Epithelial cell of proximal tubule (primary cell): ENCODE measurements around the gene LZTFL1. TPM values are rescaled to one million over a fixed set of nuclear protein-coding genes. Genes with fewer than 3 reads are reported as not detected.

ENCODE experiments used
- DNase-seq: peaks from one replicate; pipeline ENCODE4 v3.0.0-alpha.2; 2011; ENCODE audit warnings: low read depth
- H3K4me3 ChIP-seq: 2 replicates; pipeline ENCODE4 v1.5.1; 2011; ENCODE audit warnings: low read depth, mild to moderate bottlenecking, low read length
- total RNA-seq: library from RNA; depleted of rRNA; stranded (reverse); fragments of >200 nt; gene quantifications from 2 replicates; pipeline ENCODE4 v1.2.3, GENCODE V29; 2015
- TF ChIP-seq, protein P1 (sequence below): conservative IDR thresholded peaks from 2 replicates; pipeline ENCODE4 v1.5.1; 2012; ENCODE audit warnings: low read depth, mild to moderate bottlenecking, low read length

LZTFL1 gene
- total RNA-seq, 1 donor from 2014 or later = 8.6 TPM

GRCh38 chr3:45800611-45801010, 41.3 kb downstream of the LZTFL1 start:
- no peak overlapping the region for H3K4me3 ChIP-seq
- DNase-seq = no peak
- TF ChIP-seq, protein P1, sequence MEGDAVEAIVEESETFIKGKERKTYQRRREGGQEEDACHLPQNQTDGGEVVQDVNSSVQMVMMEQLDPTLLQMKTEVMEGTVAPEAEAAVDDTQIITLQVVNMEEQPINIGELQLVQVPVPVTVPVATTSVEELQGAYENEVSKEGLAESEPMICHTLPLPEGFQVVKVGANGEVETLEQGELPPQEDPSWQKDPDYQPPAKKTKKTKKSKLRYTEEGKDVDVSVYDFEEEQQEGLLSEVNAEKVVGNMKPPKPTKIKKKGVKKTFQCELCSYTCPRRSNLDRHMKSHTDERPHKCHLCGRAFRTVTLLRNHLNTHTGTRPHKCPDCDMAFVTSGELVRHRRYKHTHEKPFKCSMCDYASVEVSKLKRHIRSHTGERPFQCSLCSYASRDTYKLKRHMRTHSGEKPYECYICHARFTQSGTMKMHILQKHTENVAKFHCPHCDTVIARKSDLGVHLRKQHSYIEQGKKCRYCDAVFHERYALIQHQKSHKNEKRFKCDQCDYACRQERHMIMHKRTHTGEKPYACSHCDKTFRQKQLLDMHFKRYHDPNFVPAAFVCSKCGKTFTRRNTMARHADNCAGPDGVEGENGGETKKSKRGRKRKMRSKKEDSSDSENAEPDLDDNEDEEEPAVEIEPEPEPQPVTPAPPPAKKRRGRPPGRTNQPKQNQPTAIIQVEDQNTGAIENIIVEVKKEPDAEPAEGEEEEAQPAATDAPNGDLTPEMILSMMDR = no peak

DNA sequence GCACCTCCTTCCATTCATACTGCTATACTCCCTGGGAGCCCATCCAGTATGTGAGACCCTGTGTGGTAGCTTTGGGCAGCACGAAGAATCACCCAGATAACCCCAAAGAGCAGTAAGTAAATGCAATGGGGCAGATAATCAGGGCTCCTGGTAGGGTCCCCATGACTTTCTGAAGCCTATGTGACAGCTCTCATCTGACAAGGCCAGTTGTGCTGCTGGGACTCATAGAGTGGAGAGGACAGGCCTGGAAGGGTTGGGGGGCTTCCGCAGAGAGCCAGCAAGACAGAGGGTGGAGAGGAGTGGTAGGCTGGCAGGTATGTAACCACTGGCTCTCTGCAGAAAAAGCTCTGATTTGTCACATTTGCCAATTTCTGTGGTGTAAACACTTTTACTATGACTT, 42.3 kb downstream of the LZTFL1 start:
- DNase-seq = no peak
- H3K4me3 ChIP-seq = no peak overlapping the region
- TF ChIP-seq, protein P1 = no peak

- no peak for DNase-seq
- TF ChIP-seq, protein P1 = no peak
- no peak overlapping the region for H3K4me3 ChIP-seq
These were observed 43.9 kb downstream of the LZTFL1 start for GRCh38 chr3:45798034-45798433.

DNA sequence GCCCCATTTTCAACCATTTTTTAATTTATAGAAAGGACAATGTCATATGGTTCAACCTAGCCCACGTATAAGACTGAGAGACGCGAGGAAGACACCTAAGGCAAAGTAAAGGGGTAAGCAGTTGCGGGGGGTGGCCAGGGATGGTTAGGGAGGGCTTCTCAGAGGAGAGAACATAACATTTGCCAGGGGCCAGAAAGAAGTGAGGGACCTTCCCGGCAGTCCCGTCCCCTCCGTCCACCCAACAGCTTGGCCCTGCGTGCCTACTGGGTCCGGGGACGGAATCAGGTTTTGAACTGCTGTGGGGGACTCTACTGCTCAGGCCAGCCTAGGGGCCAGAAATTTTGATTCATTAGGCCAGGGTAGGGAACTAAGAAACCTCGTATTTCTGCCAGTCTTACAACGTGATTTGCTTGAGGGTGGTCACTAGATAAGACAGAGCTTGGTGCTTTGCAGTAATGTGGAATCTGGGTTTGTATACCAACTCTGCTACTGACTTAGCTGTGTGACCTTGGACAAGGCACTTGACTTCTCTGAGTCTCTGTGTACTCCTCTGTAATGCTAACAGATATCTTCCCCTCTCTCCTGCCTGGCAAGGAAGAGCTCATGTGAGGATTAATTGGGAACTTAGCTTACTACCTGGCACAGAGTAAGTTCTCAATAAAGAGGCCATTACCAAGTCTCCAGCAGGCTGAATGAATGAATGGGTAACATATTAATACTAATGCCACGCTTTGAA, 44.8 kb downstream of the LZTFL1 start:
- H3K4me3 ChIP-seq = peak overlapping the region; percentile 73
- TF ChIP-seq, protein P1 = no peak
- DNase-seq = no peak

GRCh38 chr3:45795882-45796765, 45.8 kb downstream of the LZTFL1 start, which contains the start of gene SLC6A20:
Gene SLC6A20 (minus strand): TSS chr3:45796536. CDS start chr3:45796419, 117 bp downstream.
- peak within 1 kb of the TSS; percentile 73 for H3K4me3 ChIP-seq
- DNase-seq = no peak
- TF ChIP-seq, protein P1 = no peak

DNA sequence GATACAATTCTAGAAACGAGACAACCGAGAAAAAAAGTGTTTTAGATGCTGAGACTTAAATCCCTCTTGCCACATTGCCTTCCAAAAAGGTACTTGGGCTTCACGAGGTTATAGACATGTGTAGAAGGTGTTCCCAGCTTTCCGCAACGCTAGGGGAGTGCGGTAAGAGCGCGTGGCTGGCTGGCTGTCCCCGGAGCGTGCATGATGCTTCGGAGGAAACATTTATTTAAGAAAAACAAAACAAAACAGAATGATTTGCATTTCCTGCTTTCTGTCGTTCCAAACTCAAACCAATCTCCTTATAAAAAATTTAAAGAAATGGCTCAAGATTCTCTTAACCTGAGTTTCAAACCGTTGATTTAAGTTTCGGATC, 46.4 kb downstream of the LZTFL1 start:
- TF ChIP-seq, protein P1 = no peak
- no peak for DNase-seq
- peak overlapping the region; percentile 73 for H3K4me3 ChIP-seq
